ENCODE measurements around the gene DENND1A. TPM values are rescaled to one million over a fixed set of nuclear protein-coding genes. Genes with fewer than 3 reads are reported as not detected.

DENND1A gene
- total and polyA plus RNA-seq, 2 experiments from 2014 or later = 13.1 to 28.7 TPM

GRCh38 chr9:123471843-123472570 lies 457.9 kb downstream of the DENND1A start:
- no peak overlapping the region for H3K27ac ChIP-seq (ENCODE audit: low read depth)
- Mint-ChIP-seq H3K4me3 (no peak overlapping the region), H3K4me1 (peaks cover 21% of the 10 kb centered on the region), H3K27ac (no peak overlapping the region), H3K9me3 (no peaks in the 10 kb centered on the region), H3K27me3 (ENCODE audit: insufficient read depth, low read depth, poor library complexity) (peaks cover 4% of the 10 kb centered on the region), H3K36me3 (ENCODE audit: low read depth) (no peaks in the 10 kb centered on the region)
- no peaks in the 10 kb centered on the region; the same call in 1 of the 2 replicates for H4K20me1 ChIP-seq (replicated peaks; ENCODE audit: insufficient read depth)
- H3K79me2 ChIP-seq (replicated peaks; ENCODE audit: insufficient read depth) = no peaks in the 10 kb centered on the region
- H3K4me1 ChIP-seq (ENCODE audit: insufficient read depth) = no peaks in the 10 kb centered on the region
- no peak overlapping the region for H3K4me3 ChIP-seq
- no peaks in the 10 kb centered on the region for H3K9me2 ChIP-seq (ENCODE audit: insufficient read depth)
- ATAC-seq (no peak), DNase-seq (ENCODE audit: low spot score) (no peak)
- H2AFZ ChIP-seq = no peak overlapping the region
- H3K4me2 ChIP-seq = no peak overlapping the region
- no peaks in the 10 kb centered on the region for H3K36me3 ChIP-seq (ENCODE audit: insufficient read depth)
- H3K27me3 ChIP-seq (ENCODE audit: insufficient read depth) = no peaks in the 10 kb centered on the region
- H3F3A ChIP-seq (replicated peaks; ENCODE audit: low read depth) = no peaks in the 10 kb centered on the region
- TF ChIP-seq ZNF462 (CRISPR knock-in tag; IDR thresholded peaks at IDR 0.05) (no peak), JUNB (IDR thresholded peaks at IDR 0.05; ENCODE audit: unreplicated experiment) (no peak), NANOG (IDR thresholded peaks at IDR 0.05; ENCODE audit: borderline replicate concordance) (no peak), ZNF114 (CRISPR knock-in tag; IDR thresholded peaks at IDR 0.05) (no peak), CTCF (conservative IDR thresholded peaks at IDR 0.05; ENCODE audit: low read depth in 2 of 2) (no peak), EZH2phosphoT487 (IDR thresholded peaks at IDR 0.05; ENCODE audit: unreplicated experiment) (no peak), ZNF331 (CRISPR knock-in tag; IDR thresholded peaks at IDR 0.05; ENCODE audit: low read depth) (no peak), REST (IDR thresholded peaks at IDR 0.05; ENCODE audit: unreplicated experiment) (no peak), STAT1 (IDR thresholded peaks at IDR 0.05; ENCODE audit: unreplicated experiment) (no peak), EZH2 (IDR thresholded peaks at IDR 0.05; ENCODE audit: low read depth, unreplicated experiment) (no peak), ETS1 (IDR thresholded peaks at IDR 0.05) (no peak), POLR2AphosphoS5 (IDR thresholded peaks at IDR 0.05; ENCODE audit: low read depth) (no peak)
